GM21529 (cell line): Measurements from ENCODE around the gene BLM.

Experiments used
- ATAC-seq: cut with Tn5 transposase; IDR thresholded peaks from one replicate; pipeline ENCODE4 v1.9.1; 2021; ENCODE audit not compliant: unreplicated experiment

Gene BLM

GRCh38 chr15:90782442-90782841 lies 65.3 kb downstream of the BLM start:
- no peak for ATAC-seq

- ATAC-seq, result no peak
These were observed 70.7 kb downstream of the BLM start for GRCh38 chr15:90787881-90788280.

- ATAC-seq, result no peak
These were observed 72.3 kb downstream of the BLM start for GRCh38 chr15:90789462-90789861.

DNA sequence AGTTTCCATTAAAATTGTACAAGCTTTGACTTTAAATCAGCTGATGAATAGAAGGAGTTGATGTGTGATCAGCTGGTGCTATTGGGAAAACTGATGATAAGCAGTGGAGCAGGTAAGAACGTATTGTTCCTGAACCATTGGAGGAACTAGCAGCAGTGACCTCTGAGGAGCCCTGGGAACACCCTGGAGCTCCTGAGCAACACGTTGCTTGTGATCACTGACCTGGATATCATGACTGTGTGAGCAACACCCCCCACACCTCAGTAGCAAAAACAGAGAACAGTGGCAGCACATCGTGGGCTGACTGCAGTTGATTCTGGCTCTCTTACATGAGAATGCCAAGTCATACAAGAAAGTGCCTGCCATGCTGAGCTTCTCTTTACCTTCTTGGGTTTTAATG lies 72.9 kb downstream of the BLM start:
- no peak for ATAC-seq

DNA sequence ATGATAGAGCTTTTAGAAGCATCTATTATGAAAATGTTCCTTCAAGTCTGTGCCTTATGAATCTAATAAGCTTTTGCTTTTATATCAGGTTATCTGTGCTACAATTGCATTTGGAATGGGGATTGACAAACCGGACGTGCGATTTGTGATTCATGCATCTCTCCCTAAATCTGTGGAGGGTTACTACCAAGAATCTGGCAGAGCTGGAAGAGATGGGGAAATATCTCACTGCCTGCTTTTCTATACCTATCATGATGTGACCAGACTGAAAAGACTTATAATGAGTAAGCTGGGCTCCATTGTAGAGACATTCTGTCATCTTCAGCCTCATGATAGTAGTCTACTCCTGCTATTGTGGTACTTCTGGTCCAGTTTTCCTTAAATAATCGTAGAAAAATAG lies 73.4 kb downstream of the BLM start:
- no peak for ATAC-seq

DNA sequence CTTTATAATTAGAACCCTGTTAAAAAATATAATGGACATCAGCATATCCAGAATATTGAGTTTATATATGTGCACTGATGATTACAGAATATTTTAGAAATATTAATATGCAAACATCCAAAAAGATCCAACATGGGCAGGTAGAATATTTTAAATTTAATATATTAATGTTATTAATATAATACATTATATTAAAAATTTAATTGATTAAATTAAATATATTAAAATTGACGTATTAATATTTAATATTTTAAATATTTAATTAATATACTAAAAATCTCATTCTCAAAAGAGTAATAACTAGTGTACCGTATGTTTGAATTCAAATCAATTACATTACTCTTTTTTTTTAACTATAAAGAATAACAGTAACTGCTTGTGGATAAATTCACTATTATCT lies 77.4 kb downstream of the BLM start:
- ATAC-seq, result no peak

DNA sequence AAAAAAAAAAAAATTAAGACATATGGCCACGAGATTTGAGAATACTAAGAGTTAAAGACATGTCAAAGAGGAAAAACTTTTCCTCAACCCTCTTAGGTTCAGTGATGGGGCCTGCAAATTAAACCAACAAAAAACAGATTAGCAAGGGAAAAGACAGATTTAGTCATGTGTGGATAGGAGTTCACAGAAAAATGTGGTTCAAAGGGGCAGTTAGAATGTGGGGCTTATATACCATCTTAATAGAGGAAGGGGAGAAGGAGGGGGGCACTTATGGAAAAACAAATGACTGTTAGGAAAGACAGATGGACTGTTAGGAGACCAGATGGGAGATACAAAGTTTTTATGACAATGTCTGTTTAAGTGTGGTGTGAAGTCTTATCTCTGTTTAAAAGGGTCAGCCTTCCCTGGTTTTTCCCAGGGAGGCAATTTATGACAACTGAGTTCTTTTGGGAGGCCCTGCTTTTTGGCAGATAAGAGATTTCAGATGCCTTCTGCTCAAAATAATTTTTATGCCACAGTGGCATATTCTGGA lies 82.6 kb downstream of the BLM start:
- ATAC-seq, result no peak

GRCh38 chr15:90801803-90802202 lies 84.7 kb downstream of the BLM start:
- ATAC-seq, result no peak

DNA sequence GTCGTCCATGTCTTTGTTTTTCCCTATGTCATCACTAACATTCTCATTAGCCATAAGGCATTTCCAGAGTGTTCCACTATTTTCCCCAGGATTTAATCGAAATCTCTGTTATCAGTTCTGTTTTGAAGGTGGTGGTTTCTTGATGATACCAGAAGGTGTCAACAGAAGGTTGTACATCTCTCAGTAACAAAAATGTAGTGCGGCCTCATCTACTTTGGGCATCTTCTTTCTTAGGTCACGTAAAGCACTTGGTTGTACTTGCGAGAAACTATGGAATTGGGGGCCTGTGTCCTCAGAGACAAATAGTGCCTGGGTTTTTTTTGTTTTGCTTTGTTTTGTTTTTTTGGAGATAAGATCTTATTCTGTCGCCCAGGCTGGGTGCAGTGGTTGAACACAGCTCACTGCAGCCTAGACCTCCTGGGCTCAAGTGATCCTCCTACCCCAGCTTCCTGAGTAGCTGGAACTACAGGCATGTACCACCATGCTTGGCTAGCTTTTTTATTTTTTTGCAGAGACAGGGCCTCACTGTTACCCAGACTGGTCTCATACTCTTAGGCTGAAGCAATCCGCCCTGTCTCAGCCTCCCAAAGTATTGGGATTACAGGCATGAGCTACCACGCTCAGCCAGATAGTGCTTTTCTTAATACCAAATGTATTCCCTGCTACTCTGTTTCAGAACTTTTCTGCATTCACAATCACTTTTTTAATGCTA lies 90.1 kb downstream of the BLM start:
- ATAC-seq, result no peak

- ATAC-seq, result no peak
These were observed 90.6 kb downstream of the BLM start for GRCh38 chr15:90807786-90808086.

DNA sequence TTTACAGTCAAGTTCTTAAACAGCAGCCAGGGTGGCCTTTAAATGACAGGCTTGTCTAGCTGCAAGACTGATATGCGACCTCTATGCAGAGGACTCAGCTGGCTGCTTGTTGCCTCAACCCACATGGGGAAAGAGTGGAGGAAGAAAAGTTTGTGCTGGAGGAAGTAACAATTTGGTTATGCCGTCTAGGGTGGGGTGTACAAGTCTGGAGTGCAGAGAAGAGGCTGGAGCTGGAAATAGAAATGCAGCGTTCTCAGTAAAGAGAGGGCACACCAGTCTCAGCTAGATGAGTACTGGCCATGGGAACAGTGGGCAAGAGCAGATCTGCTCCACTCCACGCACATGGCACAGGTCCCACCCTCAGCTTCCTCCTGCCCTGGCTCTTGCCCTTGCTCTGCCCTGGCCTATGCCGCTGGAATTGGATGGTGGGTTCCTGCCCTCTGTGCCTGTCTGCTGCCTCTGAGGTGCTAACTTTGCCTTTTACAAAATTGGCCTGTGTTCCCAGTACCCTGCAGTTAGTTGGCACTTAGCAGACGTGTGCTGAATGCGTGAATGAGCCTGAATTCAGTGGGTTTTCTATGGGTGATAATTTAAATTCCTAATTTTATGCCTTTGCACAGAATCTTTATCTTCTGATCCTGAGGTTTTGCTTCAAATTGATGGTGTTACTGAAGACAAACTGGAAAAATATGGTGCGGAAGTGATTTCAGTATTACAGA lies 91.5 kb downstream of the BLM start:
- no peak for ATAC-seq

GRCh38 chr15:90809536-90809935 lies 92.4 kb downstream of the BLM start:
- no peak for ATAC-seq

- ATAC-seq, result no peak
These were observed 93.2 kb downstream of the BLM start for GRCh38 chr15:90810354-90810753.

- no peak for ATAC-seq
These were observed 95.2 kb downstream of the BLM start for GRCh38 chr15:90812171-90812957.

- no peak for ATAC-seq
These were observed 95.8 kb downstream of the BLM start for GRCh38 chr15:90812958-90813265.

GRCh38 chr15:90813796-90814190 lies 96.6 kb downstream of the BLM start:
- ATAC-seq, result no peak

DNA sequence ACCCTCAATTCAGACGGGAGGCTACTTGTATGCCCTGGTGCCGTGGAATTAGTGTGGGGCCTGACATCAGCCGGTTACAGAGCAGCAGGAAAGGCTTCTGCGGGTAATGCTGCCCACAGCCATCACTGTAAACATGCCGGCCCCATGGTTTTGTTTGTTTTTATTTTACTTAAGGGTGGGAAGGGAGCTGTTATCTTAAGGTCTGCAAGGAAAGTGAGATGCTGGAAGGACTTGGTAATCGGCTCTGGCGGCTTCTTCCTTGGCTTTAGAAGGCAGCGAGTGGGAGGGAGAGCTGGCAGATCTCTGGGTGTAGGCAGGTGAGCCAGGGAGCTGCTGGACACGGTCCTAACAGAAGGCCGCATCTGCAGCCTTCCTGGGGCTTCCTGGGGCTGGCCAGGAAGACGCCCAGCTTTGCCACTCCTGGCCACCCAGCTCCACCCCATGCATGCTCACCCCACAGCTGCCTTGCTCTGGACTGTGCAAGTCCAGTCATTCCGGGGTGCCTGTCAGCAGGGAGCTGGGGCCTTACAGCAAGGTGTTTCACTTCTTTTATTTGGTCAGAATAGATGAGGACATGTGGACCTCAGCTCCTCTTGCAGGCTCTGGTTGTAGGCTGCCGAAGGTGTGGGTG lies 97.2 kb downstream of the BLM start:
- peak; percentile 44 for ATAC-seq

- no peak for ATAC-seq
These were observed 99.4 kb downstream of the BLM start for GRCh38 chr15:90816401-90817116.

DNA sequence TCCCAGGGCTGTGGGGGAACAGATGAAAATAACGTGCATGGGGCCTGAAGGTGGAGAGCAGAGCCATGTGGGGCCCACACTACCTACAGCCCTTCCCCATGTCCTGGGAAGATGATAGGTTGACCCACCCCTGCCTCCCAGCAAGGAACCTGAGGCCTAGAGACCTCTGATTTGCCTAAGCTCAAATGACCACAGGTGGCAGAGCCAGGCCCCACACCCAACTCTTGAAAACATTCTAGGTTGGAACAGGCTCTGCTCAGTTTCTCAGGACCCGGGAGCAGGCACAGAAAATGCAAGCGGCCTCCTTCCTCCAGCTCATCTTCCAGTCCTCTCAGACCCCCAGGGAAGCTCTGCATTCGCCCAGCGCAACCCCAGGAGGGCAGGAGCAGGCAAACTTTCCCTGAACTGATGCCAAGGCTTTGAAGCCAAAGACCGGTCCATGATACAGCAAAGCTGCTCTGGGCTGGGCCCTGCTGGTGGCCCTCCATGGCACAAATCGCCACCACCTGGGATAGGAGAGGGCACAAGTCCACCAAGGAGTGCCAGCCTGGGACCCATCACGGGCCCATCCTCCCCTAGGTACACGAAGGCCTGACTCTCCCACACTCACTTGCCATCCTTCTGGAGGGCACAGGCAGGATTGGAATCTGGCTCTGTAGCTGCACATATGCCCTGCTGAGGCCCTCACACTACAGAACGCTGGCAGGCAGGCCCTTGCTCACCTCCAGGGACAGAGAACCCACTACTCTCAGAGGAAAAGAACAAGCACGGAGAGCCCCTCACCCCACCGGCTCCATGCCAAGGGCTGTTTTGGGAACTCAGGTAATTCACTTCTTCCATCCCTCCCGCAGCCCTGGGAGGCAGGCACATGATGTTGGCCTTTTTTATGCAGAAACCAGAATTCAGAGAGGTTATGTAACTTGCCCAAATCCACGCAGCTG lies 100.2 kb downstream of the BLM start:
- ATAC-seq, result no peak
